Epidermal melanocyte (primary cell): ENCODE results near the gene NEBL.

Experiments used
- DNase-seq: peaks from one replicate; pipeline ENCODE4 v3.0.0; 2011; ENCODE audit warnings: low spot score; ENCODE audit not compliant: insufficient read length

The NEBL gene

GRCh38 chr10:20870834-20871233 is 26.3 kb downstream of the NEBL start:
- DNase-seq: no peak

- no peak for DNase-seq
Measured at GRCh38 chr10:20863008-20863407, 34.1 kb downstream of the NEBL start.

- no peak for DNase-seq
Measured at GRCh38 chr10:20858292-20859124, 38.6 kb downstream of the NEBL start.

GRCh38 chr10:20856484-20856883 is 40.6 kb downstream of the NEBL start:
- DNase-seq: no peak

- no peak for DNase-seq
Measured at GRCh38 chr10:20855398-20856038, 41.6 kb downstream of the NEBL start.

- DNase-seq: no peak
Measured at GRCh38 chr10:20853276-20853675, 43.8 kb downstream of the NEBL start.

GRCh38 chr10:20852303-20852702 is 44.8 kb downstream of the NEBL start:
- no peak for DNase-seq

GRCh38 chr10:20847512-20847911 is 49.6 kb downstream of the NEBL start:
- no peak for DNase-seq

- no peak for DNase-seq
Measured at GRCh38 chr10:20846263-20846662, 50.8 kb downstream of the NEBL start.

- no peak for DNase-seq
Measured at GRCh38 chr10:20841419-20841818, 55.7 kb downstream of the NEBL start.

- DNase-seq: no peak
Measured at GRCh38 chr10:20839910-20840309, 57.2 kb downstream of the NEBL start.

- DNase-seq: no peak
Measured at GRCh38 chr10:20839141-20839540, 58.0 kb downstream of the NEBL start.

GRCh38 chr10:20836401-20836800 is 60.7 kb downstream of the NEBL start:
- DNase-seq: no peak

- DNase-seq: no peak
Measured at GRCh38 chr10:20835335-20835734, 61.8 kb downstream of the NEBL start.

- DNase-seq: no peak
Measured at GRCh38 chr10:20834825-20835224, 62.3 kb downstream of the NEBL start.

- no peak for DNase-seq
Measured at GRCh38 chr10:20822825-20823224, 74.3 kb downstream of the NEBL start.

- DNase-seq: no peak
Measured at GRCh38 chr10:20817646-20818045, 79.5 kb downstream of the NEBL start.

GRCh38 chr10:20817116-20817515 is 80.0 kb downstream of the NEBL start:
- DNase-seq: no peak

- no peak for DNase-seq
Measured at GRCh38 chr10:20814116-20814515, 83.0 kb downstream of the NEBL start.

- no peak for DNase-seq
Measured at GRCh38 chr10:20811131-20811530, 86.0 kb downstream of the NEBL start.

- no peak for DNase-seq
Measured at GRCh38 chr10:20809631-20810030, 87.5 kb downstream of the NEBL start.

GRCh38 chr10:20806487-20806886 is 90.6 kb downstream of the NEBL start:
- DNase-seq: no peak

GRCh38 chr10:20797290-20797689 is 99.8 kb downstream of the NEBL start:
- DNase-seq: no peak
